Measurements from ENCODE around the gene ARAF.

DNA sequence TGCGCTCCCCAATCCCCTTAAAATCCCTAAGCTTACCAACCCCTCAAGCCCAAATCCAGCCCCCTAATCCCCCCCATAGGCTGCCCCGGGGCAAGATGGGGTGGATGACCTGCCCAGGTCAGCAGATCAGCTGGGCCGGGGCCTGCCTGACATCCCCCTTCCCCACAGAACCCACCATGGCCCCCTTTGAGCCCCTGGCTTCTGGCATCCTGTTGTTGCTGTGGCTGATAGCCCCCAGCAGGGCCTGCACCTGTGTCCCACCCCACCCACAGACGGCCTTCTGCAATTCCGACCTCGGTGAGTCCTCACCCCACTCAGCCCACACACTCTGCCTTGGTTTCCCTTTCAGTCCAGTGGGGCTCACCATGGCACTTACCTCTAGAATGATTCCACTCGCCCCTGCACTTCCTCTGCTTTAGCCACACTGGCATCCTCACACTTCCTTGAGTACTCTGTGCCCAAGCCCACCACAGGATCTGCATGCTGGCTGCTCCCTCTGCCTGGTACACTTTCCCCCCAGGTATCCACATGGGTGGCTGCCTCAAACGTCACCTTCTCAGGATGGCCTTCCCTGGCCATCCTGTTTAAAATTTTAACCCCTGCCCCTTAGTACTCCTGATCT lies 22.3 kb downstream of the ARAF start:
- TF ChIP-seq EZH2 (conservative IDR thresholded peaks at IDR 0.05; ENCODE audit: low read depth, low read length) (no peak), MAFK (conservative IDR thresholded peaks at IDR 0.05 in 1 of 2, IDR thresholded peaks at IDR 0.05 in 1 of 2; ENCODE audit: low read length in 2 of 2) (no peak), NBN (conservative IDR thresholded peaks at IDR 0.05) (no peak), SALL2 (CRISPR knock-in tag; IDR thresholded peaks at IDR 0.05) (no peak), ZNF274 (CRISPR knock-in tag; IDR thresholded peaks at IDR 0.05) (no peak)
- TF ChIP-seq, protein P1, sequence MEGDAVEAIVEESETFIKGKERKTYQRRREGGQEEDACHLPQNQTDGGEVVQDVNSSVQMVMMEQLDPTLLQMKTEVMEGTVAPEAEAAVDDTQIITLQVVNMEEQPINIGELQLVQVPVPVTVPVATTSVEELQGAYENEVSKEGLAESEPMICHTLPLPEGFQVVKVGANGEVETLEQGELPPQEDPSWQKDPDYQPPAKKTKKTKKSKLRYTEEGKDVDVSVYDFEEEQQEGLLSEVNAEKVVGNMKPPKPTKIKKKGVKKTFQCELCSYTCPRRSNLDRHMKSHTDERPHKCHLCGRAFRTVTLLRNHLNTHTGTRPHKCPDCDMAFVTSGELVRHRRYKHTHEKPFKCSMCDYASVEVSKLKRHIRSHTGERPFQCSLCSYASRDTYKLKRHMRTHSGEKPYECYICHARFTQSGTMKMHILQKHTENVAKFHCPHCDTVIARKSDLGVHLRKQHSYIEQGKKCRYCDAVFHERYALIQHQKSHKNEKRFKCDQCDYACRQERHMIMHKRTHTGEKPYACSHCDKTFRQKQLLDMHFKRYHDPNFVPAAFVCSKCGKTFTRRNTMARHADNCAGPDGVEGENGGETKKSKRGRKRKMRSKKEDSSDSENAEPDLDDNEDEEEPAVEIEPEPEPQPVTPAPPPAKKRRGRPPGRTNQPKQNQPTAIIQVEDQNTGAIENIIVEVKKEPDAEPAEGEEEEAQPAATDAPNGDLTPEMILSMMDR (CRISPR knock-in tag; IDR thresholded peaks at IDR 0.05), result no peak
- TF ChIP-seq, protein P2, sequence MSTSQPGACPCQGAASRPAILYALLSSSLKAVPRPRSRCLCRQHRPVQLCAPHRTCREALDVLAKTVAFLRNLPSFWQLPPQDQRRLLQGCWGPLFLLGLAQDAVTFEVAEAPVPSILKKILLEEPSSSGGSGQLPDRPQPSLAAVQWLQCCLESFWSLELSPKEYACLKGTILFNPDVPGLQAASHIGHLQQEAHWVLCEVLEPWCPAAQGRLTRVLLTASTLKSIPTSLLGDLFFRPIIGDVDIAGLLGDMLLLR (CRISPR knock-in tag; IDR thresholded peaks at IDR 0.05), result no peak
- TF ChIP-seq, protein P3, sequence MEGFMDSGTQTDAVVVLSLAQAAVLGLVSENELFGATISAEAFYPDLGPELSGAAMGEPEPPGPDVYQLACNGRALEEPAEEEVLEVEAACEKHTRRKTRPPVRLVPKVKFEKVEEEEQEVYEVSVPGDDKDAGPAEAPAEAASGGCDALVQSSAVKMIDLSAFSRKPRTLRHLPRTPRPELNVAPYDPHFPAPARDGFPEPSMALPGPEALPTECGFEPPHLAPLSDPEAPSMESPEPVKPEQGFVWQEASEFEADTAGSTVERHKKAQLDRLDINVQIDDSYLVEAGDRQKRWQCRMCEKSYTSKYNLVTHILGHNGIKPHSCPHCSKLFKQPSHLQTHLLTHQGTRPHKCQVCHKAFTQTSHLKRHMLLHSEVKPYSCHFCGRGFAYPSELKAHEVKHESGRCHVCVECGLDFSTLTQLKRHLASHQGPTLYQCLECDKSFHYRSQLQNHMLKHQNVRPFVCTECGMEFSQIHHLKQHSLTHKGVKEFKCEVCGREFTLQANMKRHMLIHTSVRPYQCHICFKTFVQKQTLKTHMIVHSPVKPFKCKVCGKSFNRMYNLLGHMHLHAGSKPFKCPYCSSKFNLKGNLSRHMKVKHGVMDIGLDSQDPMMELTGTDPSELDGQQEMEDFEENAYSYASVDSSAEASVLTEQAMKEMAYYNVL (CRISPR knock-in tag; IDR thresholded peaks at IDR 0.05; ENCODE audit: borderline replicate concordance), result no peak
